HepG2 (cell line): Measurements from ENCODE around the gene CASKIN1. TPM values are rescaled to one million over a fixed set of nuclear protein-coding genes. Genes with fewer than 3 reads are reported as not detected.
A peak's percentile ranks its signal among the peaks of the same experiment; 100 is the strongest.

Experiments
- ARID4A ChIP-seq: sonication (generic); formaldehyde crosslinking; IDR thresholded peaks from 2 replicates; pipeline ENCODE4 v1.5.0; 2020; ENCODE audit warnings: mild to moderate bottlenecking, missing genetic modification reagents, borderline replicate concordance
- CENPX ChIP-seq: sonication (generic); formaldehyde crosslinking; IDR thresholded peaks from 2 replicates; pipeline ENCODE4 v1.9.0; 2021; ENCODE audit warnings: mild to moderate bottlenecking, missing genetic modification reagents, moderate library complexity
- CREB1 ChIP-seq, 2 experiments: fragments of 450-650 bp in 1 of 2; IDR thresholded peaks; 2 replicates each; pipeline ENCODE4 v1.6.1; 2016 to 2017; ENCODE audit warnings: control low read depth in 1 of 2, mild to moderate bottlenecking in 1 of 2, missing compliant biosample characterization in 1 of 2, missing genetic modification characterization in 1 of 2
- HBP1 ChIP-seq: IDR thresholded peaks from 2 replicates; pipeline ENCODE4 v1.6.1; 2016; ENCODE audit warnings: low read depth, control low read depth
- MLLT10 ChIP-seq: sonication (generic); formaldehyde crosslinking; IDR thresholded peaks from 2 replicates; pipeline ENCODE4 v1.4.0; 2020; ENCODE audit warnings: missing genetic modification reagents
- NFKB2 ChIP-seq: sonication (generic); formaldehyde crosslinking; IDR thresholded peaks from 2 replicates; pipeline ENCODE4 v1.4.0; 2020; ENCODE audit warnings: missing genetic modification reagents, borderline replicate concordance
- NR2F6 ChIP-seq, 2 experiments: IDR thresholded peaks; 2 replicates each; pipeline ENCODE4 v1.6.1; 2016; ENCODE audit warnings: antibody characterized with exemption in 1 of 2, mild to moderate bottlenecking in 1 of 2
- SNAPC4 ChIP-seq: sonication (generic); formaldehyde crosslinking; IDR thresholded peaks from 2 replicates; pipeline ENCODE4 v1.4.0; 2020; ENCODE audit warnings: mild to moderate bottlenecking, missing genetic modification reagents
- ZBED4 ChIP-seq: sonication (generic); formaldehyde crosslinking; IDR thresholded peaks from 2 replicates; pipeline ENCODE4 v1.4.0; 2020; ENCODE audit warnings: missing genetic modification reagents, borderline replicate concordance
- ZFX ChIP-seq: sonication (generic); formaldehyde crosslinking; IDR thresholded peaks from 2 replicates; pipeline ENCODE4 v1.4.0; 2020; ENCODE audit warnings: mild to moderate bottlenecking, low read depth, missing genetic modification reagents, moderate library complexity
- ZNF33B ChIP-seq: sonication (generic); formaldehyde crosslinking; IDR thresholded peaks from 2 replicates; pipeline ENCODE4 v1.5.1; 2020; ENCODE audit warnings: mild to moderate bottlenecking, missing genetic modification reagents
- ZNF549 ChIP-seq: sonication (generic); formaldehyde crosslinking; IDR thresholded peaks from 2 replicates; pipeline ENCODE4 v1.5.0; 2020; ENCODE audit warnings: missing genetic modification reagents
- ZNF713 ChIP-seq: sonication (generic); formaldehyde crosslinking; IDR thresholded peaks from 2 replicates; pipeline ENCODE4 v1.4.0; 2020; ENCODE audit warnings: mild to moderate bottlenecking, missing genetic modification reagents
- polyA plus RNA-seq, 8 experiments: library from polyadenylated mRNA; depleted of rRNA in 3 of 8; stranded (reverse) in 7 of 8; unstranded in 1 of 8; fragments of >200 nt; fragmentation: Illumina TruSeq in 4 of 8; extraction: Trizol in 4 of 8; gene quantifications; 2 replicates each; pipeline versions ENCODE4 v1.2.1 to v1.2.3, GENCODE V29; 2011 to 2016; ENCODE audit warnings: low read depth in 4 of 8, missing spikeins in 1 of 8, mixed read lengths in 1 of 8; ENCODE audit not compliant: insufficient read depth in 1 of 8
- total RNA-seq, 5 experiments: library from RNA; depleted of rRNA; stranded (reverse); fragments of >200 nt; fragmentation: Illumina TruSeq; extraction: Trizol; gene quantifications; 2 replicates each; pipeline ENCODE4 v1.2.3, GENCODE V29; 2016; ENCODE audit warnings: low read depth in 1 of 5

Gene CASKIN1
- total and polyA plus RNA-seq, 2 of the 13 experiments (the other 11 are each of a cell fraction or from before 2014, with no cell fraction given), result 1.2 to 2.2 TPM

- TF ChIP-seq ZBED4, result peak; percentile 39; the same call in 1 of the 2 replicates
- TF ChIP-seq CREB1 (IDR thresholded peaks at IDR 0.05), result no peak
- TF ChIP-seq CREB1 (CRISPR knock-in tag; IDR thresholded peaks at IDR 0.05), result no peak
- no peak for TF ChIP-seq NR2F6 (IDR thresholded peaks at IDR 0.05)
- peak; percentile 41; the same call in 1 of the 2 replicates for TF ChIP-seq NR2F6 (CRISPR knock-in tag; IDR thresholded peaks at IDR 0.05)
- no peak for TF ChIP-seq MLLT10 (CRISPR knock-in tag)
- 0 out of 2 replicates have a peak, but pooled peaks have one; percentile 4 for TF ChIP-seq NFKB2 (CRISPR knock-in tag)
- TF ChIP-seq SNAPC4 (CRISPR knock-in tag), result peak; percentile 92
- TF ChIP-seq ARID4A, result peak; percentile 68; the same call in 1 of the 2 replicates
- no peak for TF ChIP-seq HBP1 (CRISPR knock-in tag)
- no peak for TF ChIP-seq ZNF33B
- TF ChIP-seq CENPX (CRISPR knock-in tag), result no peak
- no peak for TF ChIP-seq ZNF549 (CRISPR knock-in tag)
- 0 out of 2 replicates have a peak, but pooled peaks have one; percentile 29 for TF ChIP-seq ZNF713 (CRISPR knock-in tag)
- peak; percentile 33; the same call in 1 of the 2 replicates for TF ChIP-seq ZFX (CRISPR knock-in tag)
Measured at GRCh38 chr16:2147981-2148671, 48.3 kb downstream of the CASKIN1 start, which contains the start of gene RAB26 (continued).
